ENCODE results near the gene EXOC7.

EXOC7 gene, protein sequence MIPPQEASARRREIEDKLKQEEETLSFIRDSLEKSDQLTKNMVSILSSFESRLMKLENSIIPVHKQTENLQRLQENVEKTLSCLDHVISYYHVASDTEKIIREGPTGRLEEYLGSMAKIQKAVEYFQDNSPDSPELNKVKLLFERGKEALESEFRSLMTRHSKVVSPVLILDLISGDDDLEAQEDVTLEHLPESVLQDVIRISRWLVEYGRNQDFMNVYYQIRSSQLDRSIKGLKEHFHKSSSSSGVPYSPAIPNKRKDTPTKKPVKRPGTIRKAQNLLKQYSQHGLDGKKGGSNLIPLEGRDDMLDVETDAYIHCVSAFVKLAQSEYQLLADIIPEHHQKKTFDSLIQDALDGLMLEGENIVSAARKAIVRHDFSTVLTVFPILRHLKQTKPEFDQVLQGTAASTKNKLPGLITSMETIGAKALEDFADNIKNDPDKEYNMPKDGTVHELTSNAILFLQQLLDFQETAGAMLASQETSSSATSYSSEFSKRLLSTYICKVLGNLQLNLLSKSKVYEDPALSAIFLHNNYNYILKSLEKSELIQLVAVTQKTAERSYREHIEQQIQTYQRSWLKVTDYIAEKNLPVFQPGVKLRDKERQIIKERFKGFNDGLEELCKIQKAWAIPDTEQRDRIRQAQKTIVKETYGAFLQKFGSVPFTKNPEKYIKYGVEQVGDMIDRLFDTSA

DNA sequence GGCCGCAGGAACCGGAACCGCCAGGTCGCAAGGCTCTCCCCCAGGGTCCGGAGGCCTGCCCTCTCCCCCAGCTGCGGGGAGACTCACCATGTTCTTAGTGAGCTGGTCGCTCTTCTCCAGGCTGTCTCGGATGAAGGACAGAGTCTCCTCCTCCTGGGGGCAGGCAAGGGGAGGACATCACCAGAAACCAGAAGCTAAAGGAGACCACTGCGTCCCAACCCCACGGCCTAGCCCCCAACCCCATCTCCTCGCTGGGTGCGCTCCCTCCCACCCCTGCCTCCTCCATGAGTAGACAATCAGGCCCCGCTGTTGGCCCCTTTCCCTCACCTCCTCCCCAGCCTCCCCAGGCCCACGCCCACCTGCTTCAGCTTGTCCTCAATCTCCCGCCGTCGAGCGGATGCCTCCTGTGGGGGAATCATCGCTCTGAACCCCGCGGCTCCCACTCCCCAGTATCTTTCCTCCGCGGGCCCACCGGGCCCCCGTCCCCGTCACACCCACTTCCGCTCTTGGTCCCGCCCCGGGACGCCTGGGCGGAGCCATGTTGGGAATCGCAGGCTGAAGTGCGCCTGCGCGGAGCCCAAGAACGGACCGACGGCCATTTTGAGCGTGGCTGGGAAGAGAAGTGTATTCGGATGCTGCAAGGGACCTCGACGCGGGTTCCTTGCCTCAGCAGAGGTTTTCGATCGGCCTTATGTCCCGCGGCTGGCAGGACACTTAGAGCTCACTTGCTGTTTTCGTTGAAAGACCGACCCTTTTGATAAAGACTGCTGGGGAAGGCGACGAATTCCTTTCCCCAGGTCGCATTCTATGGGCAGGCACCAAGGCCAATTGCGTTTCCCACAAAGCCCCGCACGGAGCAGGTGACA lies at the start of gene EXOC7:
Gene EXOC7, minus strand, starts transcription at position 514 of the 866 bp plus-strand sequence. Its CDS starts 95 bp downstream, at position 419.
- DNase-seq (ENCODE audit: low read depth) = peak; percentile 84

DNA sequence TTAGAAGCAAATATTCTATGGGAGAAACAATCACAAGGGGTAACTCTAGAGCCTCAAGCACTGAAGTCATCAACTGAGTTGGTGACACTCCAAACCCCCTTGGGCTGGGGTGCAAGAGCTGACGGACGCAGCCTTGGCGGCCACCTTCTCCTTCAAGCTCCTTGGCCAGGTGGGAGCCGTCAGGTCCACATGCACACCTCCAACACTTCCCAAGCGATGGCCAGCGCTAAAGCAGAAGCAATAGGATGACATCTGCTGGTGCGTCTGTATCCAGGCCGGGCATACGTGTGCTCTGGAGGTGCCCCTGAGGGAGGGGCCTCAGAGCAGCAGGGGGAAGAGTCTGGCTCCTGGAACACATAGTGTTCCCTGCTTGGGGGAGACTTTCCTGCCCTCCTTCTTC lies 49.6 kb upstream of the EXOC7 start:
- no peak for DNase-seq (ENCODE audit: low read depth)

DNA sequence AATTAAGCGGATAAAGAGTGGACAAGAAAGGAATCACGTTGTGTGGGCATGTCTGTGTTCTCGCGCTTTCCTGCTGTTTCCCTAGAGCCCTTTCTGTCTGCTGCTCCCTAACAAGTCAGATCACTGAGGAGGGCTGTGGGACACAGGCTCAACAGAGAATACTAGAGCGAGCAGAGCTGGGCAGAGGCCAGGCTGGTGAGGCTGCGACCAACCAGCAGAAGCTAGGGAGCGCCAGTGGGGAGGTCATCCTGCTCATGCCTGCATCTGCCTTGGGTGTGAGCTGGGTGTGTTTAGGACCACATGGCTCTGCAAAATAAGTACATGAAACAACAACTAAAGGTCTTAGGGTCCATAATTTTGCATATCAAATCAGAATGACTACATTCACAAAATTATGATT lies 49.0 kb upstream of the EXOC7 start:
- no peak for DNase-seq (ENCODE audit: low read depth)

DNA sequence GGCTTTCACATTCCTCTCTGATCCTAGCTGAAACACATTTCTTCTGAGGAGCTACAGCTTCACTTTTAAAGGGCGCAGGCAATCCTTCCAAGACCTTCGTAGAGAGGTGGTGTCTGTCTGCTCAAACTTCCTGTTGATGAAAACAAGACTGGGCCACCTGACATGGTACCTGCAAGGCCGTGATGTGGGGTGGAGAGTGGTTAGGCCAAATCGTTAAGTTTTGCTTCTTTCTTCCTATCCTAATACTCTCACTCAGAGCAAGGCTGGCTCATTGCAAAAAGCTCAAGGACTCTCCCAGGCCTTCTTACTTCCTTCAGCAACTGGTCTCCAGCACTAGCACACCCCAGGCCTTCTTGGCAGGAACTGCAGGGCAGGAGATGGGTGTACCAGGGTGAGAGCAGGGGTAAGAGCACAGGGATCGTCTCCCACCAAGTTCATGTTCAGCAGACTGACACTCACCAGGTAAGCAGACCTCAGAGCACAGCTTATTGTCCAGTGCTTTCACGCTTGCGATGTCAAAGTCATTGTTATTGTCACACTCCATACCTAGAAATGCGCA lies 48.4 kb upstream of the EXOC7 start:
- DNase-seq (ENCODE audit: low read depth) = no peak

DNA sequence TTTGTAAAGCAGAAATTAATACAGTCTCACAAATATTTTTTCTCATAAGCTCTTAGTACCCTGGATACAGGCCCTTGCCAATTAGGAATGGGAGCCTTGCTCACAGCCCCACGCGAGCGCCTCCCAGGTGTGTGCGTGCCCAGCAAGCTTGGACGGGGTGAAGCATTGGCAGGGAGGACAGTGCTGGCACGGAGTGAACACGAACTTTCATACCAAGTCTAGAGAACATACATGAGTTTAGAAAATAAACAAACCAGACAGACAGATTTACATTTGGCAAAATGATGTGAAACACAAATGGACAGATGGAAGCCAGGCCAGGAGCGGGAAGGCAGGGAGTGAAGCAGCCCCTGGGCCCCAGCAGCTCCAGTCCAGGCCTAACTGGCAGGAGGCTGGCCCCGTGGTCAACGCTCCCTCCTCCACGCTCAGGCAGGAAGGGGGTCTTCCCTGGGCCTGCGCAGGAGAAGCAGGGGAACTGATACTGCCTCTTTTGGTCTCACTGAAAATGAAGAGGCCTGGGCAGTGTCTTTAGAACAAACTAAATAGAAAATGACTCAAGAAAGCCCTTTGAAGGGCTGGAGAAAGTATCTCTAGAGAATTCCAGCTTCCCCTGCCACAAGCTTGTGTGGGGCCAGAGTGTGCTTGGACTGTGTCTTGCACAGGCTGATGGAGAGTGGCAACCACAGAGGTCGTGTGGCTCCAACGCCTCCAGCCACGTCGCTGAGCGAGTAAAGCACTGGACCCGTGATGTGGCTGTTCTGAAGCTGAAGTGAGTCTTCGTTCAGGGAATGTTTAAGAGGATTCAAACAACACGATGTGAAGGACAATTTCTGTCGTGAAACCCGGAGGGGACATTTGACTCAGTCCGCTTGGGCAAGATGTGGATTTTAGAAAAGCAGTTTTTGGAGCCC lies 47.4 kb upstream of the EXOC7 start:
- no peak for DNase-seq (ENCODE audit: low read depth)

DNA sequence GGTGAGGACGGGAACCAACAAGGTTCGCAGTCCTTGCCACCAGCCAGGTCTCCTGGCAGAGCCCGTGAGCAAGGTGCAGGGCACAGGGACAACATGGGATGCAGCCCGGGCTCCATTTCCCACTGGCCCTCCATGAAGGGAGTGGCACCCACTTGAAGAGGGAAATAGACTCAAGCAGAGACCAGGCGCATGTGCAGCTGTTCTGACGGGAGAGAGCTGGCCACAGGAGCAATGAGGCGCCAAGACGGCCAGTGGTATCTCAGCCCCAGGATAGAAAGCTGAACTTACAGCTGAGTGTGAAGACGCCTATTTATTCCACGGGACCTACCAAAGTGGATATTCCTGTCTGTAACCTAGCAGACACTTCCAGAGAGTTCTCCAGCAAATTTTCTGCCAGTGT lies 45.6 kb upstream of the EXOC7 start:
- DNase-seq (ENCODE audit: low read depth) = no peak

DNA sequence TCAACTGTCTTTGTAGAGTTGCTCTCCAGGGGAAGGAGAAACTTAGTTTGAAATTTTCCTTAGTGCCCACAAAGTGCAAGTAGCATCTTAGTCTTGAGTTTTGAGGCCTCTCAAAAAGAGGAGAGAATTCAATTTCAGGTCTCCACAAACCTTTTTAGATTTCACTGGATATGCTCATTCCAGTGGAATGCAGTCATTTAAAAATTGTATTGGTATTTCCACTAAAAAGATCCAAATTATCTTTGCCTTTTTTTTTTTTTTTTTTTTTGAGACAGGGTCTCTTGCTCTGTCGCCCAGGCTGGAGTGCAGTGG lies 44.4 kb upstream of the EXOC7 start:
- DNase-seq (ENCODE audit: low read depth) = no peak

DNA sequence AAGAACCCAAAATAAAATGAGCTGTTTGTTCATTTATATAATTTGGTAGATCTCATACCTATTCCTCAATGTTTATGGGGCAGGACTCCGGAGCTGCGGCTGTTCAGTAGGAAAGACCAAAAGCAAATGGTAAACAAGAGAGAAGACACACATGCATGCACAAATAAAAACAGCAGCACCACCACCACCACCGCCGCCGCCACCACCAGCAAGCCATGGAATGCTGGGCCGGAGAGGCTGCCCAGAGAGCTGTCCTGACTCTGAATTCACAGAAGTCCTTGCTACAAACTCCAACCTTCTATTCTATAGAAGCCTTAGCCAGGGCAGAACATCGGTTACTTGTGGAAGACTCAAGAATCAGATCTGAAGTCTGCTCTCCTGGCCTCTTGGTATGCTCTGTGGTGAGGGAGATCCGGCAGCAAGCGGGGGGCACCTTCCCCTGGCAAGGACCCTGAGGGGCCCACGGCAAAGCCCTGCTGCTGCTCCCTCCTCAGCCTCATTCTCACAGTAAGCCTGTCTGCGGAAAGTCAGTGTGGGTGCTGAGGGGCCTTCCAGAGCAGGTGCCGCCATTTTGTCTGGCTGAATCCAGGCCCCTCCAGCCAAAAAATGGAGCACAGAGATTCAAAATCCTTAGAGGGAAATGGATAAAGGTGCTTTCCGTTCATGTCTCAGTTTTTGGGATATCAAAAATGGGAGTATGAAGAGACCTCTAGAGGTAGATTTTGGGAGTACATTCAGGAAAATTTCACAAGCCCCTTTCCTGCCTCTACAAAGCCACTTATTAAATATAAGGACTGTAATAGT lies 43.8 kb upstream of the EXOC7 start:
- no peak for DNase-seq (ENCODE audit: low read depth)

DNA sequence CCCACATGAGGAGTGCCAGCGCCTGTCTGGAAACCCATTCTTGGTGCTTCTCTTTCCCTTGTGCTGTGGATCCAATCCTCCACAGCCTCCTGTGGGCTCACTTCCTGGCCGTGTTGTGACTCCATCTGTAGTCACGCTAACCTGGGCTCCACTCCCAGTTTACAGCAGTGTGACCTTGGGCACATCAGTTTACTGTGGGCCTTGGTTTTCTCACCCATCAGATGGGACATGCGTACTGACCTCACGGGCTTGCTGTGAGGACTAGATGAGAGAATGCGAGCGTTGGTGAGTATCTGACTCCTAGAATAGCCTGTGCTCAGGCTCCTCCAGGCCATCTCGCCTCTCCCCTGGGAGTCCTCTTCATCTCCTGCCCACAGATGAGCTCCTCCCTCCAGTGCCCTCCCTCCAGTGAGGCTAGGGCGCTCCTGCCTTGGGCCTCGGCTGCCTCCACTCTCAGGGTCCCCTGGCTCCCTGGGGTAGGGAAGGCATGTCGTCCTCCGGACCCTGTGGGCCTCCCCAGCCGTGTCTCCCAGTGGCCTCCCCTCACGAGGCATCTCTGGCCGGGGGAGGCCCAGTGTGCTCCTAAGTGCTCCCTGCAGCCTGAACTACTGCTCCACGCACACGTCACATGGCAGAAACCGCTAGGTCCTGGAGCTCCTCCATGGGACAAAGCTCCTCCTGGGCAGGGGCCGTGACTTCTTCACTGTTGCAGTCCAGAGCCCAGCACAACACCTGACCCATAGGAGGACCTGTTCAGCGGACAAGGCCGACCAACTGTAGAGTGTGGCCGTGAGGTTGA lies 42.7 kb upstream of the EXOC7 start:
- no peak for DNase-seq (ENCODE audit: low read depth)

DNA sequence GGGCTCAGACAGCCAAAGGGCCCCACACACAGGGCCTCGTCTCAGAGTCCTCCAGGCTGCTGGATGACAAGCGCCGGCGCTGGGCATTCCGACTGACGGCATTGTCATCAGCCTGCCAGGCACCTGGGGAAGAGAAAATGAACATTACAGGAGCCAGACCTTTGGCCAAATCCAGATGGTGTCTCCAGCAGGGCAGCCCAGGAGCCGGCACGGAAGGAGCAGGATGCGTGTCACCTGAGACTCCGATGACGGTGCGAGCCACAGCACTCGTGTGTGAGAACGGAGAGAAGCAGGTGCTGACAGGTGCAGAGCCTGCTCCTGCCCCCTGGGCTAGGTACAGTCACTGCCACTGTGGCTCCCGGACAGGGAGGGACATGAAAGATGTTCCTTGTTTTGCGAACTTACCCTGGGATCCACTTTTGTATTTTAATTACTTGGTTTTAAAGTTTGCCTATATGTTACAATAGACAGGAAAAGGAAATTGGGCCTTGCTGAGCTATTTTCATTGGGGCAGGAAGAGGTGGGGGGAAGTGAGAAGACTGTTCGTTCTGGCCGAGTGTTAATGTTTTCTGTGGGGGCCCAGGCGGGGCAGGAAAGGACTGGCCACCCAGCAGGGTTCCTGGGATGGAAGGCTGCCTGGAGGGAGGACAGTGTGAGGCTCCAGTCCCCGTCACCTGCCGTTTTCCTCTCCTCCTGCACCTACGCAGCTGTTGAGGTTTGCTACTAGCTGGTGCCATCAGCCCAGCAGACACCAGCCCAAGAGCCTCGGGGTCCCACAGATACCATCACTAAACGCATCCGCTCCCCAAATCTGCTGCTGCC lies 41.9 kb upstream of the EXOC7 start:
- no peak for DNase-seq (ENCODE audit: low read depth)

DNA sequence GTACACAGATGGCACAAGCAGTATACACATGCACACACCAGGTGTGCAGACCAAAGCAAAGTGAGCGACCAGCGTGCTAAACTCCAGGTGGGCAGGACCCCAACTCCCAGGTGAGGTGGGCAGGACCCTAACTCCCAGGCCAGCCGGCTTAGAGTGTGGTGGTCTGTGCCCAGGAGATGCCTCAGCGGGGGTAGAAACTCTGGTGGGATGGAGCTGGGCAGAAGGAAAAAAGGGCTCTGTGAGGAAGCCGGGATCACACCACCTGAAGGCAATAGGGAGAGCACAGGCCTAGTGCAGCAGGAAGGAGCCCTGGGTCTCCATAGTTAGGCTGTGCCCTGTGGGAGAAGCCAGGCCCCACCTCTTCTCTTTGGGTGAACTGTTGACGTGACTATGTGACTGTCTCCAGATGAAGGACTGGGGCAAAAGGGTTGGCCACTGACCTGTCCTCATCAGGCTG lies 39.0 kb upstream of the EXOC7 start:
- no peak for DNase-seq (ENCODE audit: low read depth)

DNA sequence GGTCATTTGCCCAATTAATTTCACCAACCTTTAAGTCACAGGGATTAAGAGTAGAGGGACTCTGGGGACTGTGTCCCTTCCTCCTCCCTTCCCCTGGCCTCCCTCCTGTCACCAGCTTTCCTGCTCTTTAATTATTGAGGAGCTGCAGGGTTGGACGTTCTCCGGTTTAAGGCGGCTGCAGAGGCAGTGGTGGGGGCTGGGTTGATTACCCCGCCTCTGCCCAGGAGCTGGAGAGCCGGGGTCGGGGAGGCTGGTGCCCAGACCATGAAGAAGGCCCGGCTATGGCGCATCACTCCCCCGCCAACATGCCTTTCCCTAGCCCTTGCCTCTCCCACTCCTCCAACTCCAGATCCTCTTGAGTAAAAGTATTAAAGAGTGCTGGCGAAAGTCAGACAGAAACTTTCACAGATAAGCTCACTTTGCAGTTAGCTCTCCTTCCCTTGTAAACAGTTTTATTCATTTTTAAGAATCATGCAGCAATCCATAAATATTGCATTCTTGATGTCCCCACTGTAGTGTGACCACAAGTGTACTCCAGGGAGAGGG lies 38.5 kb upstream of the EXOC7 start:
- DNase-seq (ENCODE audit: low read depth) = no peak

DNA sequence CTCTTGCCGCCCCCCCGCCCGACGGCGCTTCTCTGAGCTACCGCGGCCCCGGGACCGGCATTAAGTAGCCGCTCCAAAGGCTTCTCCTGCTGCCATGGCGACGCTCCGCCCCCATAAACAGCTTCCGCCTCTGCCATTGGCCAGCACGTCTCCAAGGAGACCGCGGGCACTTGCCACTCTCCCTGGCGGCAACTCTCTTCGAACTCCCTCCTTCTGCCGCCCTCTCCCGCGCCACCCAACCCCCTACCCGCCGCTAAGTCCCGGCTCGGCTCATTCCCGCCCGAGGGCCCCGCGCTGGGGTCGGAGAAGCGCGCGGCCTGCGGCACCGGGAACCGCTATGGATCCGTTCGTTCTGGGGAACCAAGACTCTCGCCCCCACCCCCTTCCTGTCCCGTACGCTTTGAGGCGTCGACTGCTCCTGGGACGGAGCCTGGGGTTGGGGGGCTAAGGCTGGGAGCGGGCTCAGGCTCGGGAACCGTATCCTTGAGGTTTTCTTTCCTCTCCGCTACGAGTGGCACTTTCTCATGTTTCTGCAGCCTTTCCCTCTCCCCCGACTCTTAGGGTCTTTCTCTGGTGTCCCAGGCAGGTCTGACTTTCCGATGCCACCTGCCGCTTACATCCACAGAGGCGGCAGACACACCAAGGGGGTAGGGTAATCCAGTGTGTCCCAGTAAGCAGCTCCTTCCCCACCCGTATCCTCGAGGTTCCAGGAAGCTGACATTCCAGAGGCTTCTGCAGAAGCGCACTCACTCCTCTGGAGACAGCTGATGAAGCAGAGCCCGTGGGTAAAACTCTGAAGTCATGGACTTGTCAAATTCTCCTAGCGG lies 37.8 kb upstream of the EXOC7 start, which contains the start of gene FOXJ1:
Gene FOXJ1, minus strand, starts transcription at position 34 of the 827 bp plus-strand sequence. CDS start 850 bp downstream, outside the sequence.
- peak; percentile 84 for DNase-seq (ENCODE audit: low read depth)

DNA sequence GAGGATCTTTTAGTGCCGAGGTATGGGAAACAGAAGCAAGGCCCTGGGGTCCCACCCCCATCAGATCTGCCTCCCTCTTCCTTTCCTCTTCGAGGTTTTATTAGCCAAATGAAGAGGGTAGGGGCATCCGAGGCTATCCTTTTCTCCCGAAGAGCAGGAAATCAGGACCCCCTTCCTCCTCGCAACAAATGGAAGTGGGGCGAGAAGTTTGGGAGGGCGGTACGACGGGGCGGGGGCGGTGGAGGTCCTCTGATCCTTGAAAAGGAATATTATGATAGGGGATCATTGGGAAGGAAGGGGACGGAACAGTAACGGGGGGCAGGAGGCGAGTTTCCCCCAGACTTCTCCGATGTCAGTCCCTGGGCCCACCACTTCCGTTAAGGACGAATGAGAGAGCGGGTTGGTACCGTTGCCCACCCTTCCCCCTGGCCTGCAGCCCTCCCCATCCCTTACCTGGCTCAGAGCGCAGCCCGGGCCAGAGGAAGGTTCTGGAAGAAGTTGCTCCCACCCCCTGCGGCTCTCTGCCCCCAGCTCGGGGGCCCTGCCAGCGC lies 37.1 kb upstream of the EXOC7 start:
- DNase-seq (ENCODE audit: low read depth) = no peak

DNA sequence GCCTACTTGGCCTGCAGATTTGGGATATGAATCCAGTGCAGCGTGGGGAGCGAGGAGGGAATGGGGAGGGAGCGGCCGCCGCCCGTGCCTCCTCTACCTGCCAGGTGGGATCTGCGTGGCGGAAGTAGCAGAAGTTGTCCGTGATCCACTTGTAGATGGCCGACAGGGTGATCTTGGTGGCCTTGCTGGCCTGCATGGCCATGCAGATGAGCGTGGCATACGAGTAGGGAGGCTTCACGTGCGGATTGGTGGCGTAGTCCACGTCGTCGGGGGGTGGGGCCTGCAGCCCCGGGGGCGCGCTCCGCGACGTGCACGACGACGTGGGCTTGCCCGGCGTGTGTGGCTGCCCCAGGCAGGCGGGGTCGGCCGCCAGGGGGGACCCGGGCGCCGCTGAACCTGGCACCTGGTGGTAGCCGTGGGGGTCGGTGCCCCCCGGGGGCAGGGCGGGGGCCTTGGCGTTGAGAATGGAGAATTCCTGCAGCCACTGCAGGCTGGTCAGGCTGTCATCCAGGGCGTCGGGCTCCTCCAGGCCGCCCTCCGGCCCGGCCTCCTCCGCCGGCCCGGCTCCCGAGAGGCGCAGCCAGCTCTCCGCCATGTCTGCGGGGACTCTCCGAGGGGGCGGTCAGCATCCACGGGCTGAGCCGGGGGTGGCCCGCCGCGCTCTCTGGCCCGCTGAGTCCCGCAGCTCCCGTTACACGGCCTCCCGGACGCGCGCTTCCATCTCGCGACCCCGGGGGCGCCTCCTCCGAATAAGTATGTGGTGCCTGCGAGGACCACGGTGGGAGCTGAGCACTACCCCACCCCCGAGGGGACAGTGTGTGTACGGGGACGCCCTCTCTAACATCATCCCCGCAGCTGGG lies 36.4 kb upstream of the EXOC7 start:
- peak; percentile 36 for DNase-seq (ENCODE audit: low read depth)
